Raji (cell line): ENCODE measurements around the gene TNFSF18.

Experiments used
- POLR2A ChIP-seq: IDR thresholded peaks from 2 replicates; pipeline ENCODE4 v1.6.1; 2011; ENCODE audit warnings: low read depth, low read length, control low read depth; ENCODE audit not compliant: insufficient read depth

The TNFSF18 gene

DNA sequence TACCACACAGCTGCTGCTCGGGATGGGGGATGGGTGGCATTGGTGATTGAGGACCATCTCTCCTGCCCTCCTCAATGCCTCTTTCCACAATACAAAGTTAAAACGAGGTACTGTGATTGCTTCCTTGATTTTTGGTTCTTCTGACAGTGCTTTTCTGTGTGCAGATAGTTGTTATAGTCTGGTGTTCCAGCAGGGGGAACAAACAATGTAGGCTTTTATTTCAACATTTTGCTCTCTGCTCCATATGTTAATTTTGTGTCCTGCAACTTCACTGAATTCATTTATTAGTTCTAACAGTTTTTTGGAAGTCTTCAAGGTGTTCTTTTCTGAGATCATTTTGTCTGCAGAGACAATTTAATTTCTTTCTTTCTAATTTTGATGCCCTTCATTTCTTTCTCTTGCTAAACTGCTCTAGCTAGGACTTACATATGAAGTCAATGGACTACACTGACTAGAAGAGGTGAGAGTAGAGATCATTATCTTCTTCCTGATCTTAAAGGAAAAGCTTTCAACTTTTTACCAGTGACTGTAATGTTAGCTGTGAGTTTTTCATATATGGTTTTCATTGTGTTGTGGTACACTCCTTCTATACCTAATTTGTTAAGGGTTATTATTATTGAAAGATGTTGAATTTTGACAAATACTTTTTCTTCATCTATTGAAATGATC is 45.4 kb downstream of the TNFSF18 start:
- TF ChIP-seq POLR2A = no peak

DNA sequence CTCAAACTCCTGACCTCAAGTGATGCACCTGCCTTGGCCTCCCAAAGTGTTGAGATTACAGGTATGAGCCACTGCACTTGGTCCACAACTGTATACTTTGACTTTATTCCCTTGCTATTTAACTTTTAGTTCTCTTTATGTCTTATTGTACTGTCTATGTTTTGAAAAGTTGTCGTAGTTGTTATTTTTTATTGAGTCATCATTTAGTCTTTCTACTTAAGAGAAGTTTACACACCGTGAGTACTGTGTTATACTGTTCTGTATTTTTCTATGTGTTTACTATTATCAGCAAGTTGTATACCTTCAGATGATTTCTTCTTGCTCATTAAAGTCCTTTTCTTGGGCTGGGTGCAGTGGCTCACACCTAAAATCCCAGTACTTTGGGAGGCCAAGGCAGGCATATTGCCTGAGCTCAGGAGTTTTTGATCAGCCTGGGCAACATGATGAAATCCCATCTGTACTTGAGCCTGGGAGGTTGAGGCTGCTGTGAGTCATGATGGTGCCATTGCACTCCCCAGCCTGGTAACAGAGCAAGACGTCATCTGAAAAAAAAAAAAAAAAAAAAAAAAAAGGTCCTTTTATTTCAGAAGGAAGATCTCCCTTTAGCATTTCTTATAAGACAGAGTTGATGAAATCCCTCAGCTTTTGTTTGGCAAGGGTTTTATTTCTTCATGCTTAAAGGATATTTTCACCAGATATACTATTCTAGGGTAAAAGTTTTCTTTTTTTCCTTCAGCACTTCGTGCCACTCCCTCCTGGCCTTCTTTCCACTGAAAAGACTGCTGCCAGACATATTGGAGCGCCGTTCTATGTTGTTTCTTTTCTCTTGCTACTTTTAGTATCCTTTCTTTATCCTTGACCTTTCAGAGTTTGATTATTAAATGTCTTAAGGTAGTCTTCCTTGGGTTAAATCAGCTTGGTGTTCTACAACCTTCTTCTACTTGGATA is 47.6 kb downstream of the TNFSF18 start:
- no peak for TF ChIP-seq POLR2A

DNA sequence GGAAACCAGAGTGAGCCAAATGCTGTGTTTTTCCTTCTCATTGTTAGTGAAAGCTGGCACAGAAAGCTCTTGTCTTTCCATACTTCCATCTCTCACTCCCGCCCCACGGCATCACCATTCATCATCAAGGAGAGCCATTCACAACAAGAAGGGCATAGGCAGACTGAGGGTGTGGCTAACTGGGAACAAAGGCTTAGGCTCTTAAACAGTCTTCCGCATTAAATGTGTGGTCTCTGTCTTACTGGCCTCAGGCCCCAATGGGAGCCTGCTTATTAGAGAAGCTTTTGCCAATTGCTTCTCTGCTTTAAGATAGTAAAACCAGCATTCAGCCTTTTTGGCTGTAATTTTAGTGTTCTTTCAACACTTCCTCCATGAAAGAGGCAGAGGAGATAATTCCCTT is 51.4 kb downstream of the TNFSF18 start:
- no peak for TF ChIP-seq POLR2A

DNA sequence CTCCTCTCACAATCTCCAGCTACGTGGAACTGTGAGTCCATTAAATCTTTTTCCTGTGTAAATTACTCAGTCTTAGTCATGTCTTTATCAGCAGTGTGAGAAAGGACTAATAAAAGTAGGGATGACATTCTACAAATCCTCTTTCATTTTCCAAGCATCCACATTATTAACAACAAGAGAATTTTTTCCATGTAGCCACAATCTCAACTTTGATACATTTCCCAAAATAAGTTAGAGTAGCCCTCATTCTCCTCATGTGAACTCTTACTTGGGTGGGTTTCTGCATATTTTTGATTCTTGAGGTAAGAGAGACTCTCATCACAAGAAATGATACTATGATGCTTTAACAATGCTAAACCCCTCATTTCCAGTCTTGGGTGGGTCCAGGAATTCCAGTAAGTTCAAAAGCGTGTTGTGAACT is 52.8 kb downstream of the TNFSF18 start:
- no peak for TF ChIP-seq POLR2A

DNA sequence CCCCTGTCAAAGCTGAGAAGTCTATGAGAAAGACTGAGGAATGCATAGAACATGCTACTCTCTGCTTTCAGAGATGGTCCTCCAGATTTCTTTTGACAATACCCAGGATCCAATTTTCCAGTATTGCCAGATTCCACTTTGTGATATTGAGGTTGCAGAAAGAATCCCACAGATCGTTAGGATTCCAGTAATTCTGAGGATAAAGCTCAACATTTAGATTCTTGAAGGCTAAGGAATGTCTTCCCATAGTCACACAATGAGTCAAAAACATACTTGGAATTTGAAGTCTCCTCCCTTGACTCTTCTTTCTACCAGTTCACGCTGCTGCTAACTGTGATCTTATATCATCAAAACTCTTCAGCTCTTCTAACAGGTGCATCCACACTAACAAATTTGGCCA is 57.1 kb downstream of the TNFSF18 start:
- TF ChIP-seq POLR2A = no peak

DNA sequence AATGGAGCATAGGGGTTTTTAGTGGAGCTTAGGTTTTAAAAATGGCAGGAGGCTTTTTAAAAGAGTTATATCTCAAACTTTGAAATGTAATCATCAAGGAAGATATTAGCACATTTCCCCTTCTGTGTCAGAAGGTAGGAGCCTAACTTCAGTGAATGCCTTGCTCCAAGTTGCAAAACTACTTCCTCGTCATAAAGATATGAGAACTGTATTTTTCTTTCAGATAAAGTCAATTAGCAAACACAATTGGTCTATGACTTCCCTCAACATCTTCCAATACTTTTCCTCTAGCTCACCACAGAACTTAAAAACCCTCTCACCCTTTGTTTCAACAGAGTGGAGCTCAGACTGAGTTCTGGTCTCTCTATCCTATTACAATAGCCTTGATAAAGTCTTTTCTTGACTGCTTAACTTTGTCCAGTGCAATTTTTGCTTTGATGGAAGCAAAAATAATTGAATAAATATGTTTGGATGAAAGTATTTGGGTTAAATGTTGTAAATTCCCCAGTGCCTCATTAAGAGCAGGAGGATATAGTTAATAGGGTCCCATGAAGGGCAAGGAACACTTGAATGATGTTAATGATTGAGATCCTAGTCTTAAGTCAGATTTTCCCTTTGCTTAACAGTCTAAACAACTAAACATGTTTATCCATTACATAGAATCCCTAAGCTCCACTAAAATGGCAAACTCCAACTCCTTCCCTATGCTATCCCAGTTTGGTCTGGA is 58.9 kb downstream of the TNFSF18 start:
- no peak for TF ChIP-seq POLR2A

DNA sequence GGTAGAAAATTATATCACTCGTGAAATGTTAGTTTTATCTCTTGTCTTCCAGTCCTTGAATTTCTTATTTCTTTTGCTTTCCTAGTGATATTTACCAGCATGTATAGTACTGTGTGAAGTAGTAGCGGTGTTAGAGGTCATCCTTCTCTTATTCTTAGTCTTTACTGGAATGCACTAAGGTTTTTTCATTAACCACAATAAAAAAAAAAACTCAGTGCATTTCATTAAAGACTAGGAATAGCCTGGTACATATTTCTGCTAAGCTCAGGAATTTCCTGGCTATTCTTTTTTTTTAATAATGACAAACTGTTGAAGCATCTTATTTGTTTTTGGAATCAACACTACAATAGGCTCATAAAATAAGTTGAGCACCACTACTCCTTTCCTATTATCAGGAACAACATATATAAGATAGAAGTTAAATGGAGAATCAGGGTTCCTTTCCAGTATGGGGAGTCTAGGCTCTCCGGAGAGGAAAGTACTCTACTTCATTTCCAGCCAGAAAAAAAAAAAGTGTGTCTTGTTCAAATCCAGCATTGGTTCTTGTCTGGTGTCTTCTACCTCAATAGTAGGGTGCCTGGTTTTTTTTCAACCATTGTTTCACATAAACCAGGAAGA is 60.0 kb downstream of the TNFSF18 start:
- TF ChIP-seq POLR2A = no peak
